GM18498 (cell line): ENCODE measurements around the gene DIP2C.
"Not testable (repeated sequence)": the region's sequence is repeated elsewhere in the genome, so short reads cannot be mapped to it uniquely, and the experiment has no call there.

ENCODE experiments used
- ATAC-seq: cut with Tn5 transposase; IDR thresholded peaks from one replicate; pipeline ENCODE4 v1.9.1; 2021; ENCODE audit warnings: mild to moderate bottlenecking, moderate library complexity; ENCODE audit not compliant: unreplicated experiment

DIP2C gene

DNA sequence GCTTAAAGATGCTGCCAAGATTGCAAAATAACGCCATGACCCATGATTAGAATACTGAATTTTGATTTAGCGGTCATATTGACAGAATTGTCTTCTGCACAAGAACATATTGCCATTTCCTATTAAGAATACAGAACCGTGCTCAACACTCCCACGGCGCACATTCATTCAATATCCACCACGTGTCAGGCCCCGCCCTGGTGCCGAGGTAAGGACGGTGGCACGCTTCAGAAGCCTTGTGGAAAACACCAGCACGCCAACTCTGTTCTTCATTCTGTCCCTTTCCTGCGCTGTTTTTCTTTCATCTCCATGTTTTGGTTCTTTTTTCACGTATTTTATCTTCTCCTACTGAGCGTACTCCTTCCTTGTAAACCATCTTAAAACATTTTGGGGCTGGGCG lies 364.9 kb downstream of the DIP2C start:
- ATAC-seq: no peak

DNA sequence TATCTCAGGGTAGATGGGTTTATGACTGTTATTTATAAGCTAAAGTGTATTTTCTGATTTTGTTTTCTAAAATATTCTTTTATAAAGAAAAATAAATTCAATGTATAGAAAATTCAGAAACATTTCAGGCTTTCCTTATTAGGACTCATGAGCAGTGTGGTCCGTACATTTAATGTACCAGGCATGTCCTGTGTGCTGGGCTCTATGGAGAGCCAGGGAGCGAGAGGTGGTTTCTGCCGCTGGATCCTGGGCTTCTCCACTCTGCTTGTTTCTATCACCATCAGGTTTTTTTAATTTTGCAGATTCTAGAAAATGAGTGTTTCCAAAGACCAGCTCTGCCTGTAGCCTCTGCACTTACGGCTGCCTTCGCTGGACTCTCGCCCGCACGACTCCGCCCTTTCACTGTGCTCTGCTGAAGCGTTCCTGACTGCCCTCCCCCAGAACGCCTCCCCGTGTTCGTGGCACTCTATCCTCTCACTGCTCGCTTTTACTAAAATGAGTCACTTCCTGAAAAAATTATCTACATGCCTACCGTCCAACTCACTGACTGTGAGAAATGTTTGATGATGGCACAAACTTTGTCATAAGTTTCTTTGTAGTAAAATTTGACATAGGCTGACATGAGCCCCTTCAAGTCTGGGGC lies 365.7 kb downstream of the DIP2C start:
- ATAC-seq: peak; percentile 98

DNA sequence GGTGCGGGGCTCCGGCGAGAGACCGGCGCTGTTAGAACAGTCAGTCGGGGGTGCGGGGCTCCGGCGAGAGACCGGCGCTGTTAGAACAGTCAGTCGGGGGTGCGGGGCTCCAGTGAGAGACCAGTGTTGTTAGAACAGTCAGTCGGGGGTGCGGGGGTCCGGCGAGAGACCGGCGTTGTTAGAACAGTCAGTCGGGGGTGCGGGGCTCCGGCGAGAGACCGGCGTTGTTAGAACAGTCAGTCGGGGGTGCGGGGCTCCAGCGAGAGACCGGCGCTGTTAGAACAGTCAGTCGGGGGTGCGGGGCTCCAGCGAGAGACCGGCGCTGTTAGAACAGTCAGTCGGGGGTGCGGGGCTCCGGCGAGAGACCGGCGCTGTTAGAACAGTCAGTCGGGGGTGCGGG lies 366.4 kb downstream of the DIP2C start:
- ATAC-seq: not testable (repeated sequence)

DNA sequence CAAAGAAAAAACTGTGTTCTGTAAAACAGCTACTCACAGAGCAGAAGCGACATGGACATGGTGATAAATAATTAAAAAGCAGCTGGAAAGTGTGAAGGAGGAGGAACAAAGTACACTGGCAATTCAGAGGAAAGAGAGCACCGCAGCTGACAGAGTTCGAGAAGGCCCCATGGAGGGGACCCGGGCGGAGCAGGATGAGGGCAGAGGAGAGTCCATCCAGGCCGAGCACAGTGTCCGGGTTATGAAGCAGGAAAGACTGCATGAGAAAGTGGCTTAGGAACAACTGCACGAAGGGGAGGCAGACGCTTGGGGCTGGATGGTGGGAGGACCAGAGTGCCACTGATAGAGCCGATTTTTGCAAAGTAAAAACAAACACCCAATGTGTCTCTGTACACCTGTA lies 368.7 kb downstream of the DIP2C start:
- no peak for ATAC-seq

DNA sequence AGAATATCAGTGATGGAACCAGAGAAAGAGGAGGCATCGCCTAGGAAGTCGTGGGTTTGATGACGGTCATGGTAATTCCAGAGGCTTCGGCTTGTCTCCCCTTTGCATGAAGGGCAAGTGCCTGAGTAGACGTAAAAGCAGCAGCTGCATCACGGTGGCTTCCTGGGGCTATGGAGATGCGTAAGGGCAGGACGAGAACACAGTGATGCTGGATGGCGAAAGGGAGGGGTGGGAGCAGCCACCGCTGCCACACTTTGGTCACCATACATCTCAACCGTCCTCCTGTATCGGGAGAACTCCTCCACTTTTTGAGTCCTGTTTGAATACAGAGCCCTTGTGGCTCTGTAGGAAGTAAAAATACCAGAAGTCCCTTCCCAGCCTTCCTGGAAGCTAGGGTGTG lies 371.5 kb downstream of the DIP2C start:
- no peak for ATAC-seq

DNA sequence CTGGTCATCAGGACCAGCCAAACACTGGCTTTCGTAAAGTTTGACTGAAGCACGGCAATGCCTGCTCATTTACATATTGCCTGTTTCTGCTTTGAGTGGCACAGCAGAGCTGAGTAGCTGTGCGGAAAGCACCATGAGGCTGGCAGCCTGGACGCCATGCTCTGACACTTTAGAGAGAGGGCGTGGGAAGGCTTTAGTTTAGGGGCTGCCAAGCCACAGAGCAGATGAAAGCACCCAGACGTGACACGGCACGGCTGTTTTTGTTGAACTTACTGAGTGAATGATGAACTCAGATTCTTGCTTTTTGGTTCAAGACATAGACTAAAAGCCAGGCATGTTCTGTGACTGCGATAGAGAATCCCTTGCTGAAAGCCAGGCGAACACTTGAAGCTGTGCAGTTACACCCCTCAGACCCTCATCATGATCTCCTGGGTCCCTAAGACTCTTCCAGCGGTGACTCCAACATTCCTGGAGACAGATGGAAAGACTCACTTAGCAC lies 372.1 kb downstream of the DIP2C start:
- peak; percentile 99 for ATAC-seq

DNA sequence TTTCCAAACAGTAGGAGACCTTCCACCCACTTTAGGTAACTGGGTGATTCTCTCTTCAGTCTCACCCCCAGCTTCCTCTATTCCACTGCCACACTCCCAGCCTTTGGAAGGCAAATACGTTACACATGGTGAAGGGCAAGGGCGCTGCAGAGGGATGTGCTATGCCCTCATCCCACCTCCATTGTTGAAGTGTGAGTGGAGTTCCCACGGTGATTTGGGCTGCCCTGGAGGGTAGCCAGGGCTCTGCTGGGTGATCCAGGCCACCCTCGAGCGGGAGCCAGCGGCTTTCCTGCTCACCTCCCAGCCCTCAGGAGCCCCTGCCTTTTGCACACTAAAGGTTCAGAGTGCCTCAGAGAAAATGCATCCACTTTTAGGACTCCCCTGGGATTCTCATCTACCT lies 373.1 kb downstream of the DIP2C start:
- ATAC-seq: no peak

DNA sequence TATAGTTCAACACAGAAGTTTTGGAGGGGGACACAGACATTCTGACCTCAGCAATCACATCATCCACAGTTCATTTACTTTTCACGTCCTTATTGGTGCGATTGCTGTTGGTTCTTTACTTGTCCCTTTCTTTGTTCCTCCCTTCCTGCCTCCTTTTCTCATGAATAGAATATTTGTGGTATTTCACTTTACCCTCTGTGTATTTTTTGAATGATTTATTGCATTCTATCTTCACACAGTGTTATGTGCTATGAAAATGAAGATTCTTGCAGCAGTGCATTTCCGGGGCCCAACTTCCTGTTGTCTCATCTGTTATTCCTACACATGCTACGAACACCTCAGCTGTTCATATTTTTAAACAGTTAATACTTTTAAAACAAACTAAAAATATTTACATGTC lies 374.6 kb downstream of the DIP2C start:
- ATAC-seq: no peak

DNA sequence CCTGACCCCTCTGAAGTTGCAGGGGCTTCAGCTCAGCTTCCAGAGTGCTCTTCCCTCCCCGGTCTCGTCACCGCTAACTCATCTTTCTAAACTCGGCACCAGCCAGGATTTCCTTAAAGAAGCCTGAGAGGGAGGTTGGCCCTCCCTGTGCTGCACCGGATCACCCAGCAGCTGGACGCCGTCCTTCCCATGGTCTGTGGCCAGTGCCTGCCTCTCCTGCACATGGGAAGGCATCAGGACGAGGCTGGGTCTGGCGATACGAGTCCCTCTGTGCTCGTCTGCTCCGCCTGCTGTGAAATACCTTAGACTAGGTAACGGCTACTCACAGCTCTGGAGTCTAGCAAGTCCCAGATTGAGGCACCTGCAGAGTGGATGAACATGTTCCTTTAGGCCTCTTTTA lies 375.1 kb downstream of the DIP2C start:
- no peak for ATAC-seq

DNA sequence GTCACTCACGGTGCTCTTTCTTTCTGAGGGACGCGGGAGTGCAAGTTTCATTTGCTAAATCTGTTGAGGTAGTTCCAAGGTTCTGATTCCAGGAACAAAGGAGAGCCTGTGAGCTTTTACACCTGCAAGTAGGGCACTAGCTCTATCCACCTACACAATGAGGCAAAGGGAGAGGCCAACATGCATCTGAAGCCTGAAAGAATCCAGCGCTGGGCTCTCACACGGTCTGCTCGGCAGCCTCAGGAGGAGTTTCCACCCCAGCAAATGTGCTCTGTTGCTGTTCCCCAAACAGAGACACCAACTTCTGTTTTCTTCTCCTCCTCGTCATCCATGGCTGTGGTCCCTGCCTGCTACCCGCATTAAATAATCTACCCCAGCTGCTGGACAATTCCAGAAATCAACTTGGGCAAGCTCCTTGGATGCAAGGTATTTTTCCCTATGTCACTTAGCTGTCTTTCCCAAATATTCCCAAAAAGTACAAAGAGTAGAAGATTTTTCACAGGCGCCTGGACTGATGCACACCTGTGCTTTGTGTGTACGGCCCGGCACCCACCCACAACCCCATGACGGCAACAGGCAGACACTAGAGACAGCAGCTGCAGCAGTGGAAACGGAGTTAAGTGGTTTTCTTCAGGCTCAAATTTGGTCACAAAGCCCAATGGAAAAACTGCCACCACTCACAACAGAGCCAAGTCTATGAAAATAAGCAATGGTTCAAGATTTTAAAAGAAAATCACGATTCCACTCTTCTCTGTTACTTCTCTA lies 377.4 kb downstream of the DIP2C start:
- no peak for ATAC-seq

DNA sequence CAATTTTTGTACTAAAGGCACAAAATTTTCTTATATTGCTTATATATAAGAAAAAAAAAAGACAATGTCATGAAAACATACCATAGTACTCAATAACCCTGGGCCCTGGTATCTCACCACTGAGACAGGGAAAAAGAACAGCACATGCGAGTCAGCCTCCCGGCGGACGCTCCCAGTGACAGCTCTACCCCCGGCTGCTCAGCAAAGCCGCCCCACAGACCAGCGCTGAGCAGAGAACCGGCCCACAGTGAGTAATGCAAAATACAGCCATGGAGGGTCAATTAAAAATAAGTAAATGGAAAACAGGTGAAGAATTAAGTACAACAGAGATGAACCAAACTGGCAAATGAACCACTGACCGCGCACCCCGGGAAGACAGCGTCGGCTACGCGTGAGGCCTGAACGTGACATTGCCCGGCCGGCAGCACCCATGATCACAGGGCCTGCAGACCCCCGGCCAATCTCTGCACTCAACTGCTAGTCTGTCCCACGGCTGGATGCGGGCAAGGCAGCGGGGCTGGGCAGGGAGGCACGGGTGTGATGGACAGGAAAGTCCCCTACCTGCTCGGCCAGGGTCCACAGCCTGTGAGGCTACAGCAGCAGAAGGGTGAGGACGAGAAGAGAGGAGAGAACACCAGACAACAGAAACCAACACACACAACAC lies 378.4 kb downstream of the DIP2C start:
- no peak for ATAC-seq

DNA sequence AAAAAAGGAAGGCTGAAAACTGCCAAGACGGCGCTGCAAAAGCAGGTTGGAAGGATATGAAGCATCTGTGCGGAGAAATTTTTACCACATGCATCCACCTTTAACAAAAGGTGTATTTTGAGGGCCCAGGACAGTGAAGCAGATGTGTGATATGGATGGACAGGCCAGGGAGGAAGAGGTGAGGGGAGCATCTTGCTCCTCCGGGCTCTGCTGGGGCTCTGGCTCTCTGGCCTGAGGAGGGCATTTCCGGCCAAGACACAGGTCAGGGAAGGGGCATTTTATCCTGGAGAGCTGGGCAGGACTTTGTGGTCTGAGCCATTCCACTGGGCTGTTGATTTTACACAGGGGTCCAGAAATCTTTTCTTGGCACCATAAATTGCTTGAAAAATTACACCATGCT lies 379.1 kb downstream of the DIP2C start:
- no peak for ATAC-seq

DNA sequence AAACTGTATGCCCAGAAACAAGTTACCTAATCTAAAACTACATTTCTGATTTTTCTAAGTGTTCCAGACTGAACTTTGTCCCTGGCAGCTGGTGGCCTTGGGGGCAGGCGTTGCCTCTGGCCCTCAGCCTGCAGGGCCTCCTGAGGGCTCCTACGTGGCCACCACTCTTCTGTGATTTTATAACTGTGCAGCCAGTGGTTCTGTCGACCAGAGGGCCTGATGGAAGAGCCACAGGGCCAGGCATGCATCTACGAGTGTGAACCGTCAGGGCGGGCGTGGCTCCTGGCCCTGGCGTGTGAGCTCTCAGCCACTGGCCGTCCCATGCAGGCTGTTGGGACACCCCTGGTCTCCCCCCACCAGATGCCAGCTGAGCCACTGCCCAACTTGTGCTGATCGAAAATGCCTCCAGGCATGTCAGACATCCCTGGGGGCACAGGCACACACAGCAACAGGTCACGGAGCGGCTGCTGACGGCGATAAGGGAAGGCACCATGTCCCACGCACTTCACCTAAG lies 380.8 kb downstream of the DIP2C start:
- ATAC-seq: no peak

DNA sequence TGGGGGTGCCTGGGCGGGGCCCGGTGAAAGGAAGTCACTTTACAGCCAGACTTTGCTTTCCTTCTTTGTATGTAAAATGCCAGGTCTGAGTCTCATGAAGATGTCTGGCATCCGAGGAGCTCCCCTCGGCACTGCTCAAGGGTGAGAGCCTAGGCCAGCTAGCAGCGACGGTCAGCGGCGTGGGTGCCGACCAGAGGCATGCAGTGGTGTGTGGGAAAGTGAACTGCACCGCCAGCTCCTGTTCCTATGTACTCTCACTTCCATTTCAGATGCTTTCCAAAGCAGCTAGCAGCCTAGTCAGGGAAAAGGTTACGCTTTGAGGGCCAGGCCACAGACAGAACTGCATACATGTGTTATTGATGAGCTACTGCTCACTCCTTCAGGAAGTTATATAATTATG lies 381.4 kb downstream of the DIP2C start:
- ATAC-seq: no peak

DNA sequence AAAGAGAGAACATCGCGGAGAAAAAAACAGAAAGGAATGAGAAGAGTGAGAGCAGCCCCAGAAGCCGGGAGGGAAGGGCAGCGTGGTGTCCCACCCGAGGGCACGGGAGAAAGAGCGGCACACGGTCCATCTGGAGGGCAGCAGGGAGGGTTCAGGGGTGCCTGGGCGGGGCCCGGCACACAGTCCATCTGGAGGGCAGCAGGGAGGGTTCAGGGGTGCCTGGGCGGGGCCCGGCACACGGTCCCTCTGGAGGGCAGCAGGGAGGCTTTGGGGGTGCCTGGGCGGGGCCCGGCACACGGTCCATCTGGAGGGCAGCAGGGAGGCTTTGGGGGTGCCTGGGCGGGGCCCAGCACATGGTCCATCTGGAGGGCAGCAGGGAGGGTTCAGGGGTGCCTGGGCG lies 381.8 kb downstream of the DIP2C start:
- ATAC-seq: no peak

DNA sequence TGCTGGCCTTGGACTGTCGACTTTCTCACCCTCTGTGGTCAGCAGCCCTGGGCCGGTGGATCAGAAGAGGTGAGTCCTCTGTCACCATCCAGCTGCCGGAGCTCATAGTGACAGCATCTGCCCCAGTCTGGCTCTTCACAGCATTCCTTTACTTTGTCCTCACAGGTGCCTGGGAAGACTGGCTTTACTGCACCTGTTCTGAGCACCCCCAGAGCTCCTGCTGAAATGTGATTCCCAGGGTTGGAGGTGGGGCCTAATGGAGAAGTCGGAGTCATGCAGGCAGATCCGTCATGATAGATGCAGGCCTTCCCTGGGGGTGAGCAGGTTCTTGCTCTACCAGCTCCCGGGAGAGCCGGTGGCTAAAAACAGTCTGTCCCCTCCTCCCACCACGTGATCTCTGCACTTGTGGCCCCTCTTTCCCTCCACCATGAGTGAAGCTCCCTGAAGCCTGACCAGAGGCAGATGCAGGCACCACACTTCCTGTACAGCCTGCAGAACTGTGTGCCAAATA lies 382.7 kb downstream of the DIP2C start:
- ATAC-seq: no peak

DNA sequence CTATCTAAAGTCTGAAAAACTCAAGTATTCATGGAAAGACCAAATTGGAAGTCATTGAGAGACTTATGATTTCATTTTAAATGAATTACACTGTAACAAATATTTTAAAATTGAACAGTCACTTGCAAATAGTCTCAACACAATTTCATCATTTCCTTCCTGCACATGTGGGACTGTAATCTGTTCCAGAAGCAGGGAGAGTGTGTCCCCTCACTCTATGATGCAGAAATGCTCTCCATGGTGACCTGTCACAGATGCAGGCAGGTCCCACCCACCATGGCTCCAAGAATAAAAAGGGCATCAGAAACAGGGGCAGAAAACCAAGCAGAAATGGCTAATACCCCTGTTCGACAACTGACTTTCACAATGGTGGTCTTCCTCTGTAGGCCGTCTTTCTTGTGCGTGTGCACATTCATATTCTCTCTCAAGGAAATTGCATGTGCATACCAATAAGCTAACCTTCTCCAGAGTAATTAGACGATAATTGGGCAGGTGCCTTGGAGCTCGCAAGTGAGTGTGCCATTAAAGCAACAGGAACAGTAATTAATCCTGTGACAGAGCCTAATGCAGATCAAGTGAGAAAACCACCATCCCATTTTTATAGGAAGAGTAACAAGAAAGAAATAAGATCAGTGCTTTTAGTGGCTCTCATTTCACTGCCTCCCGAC lies 383.3 kb downstream of the DIP2C start:
- ATAC-seq: no peak

DNA sequence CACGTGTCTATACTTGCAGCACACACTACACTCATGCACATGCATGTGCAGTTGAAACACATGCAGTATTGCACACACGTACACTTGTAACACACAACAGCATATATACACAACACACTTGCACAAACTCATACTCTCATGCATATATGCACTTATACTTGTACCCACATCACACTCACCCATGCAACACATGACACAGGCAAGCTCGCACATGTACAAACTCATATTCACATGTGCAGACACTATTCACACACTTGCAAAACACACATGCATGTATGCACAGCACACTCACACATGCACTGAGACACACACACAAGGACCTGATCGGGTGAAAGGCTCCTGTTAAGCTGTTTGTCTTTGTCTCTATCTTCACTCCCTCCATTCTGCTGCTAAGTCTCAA lies 384.4 kb downstream of the DIP2C start:
- no peak for ATAC-seq

DNA sequence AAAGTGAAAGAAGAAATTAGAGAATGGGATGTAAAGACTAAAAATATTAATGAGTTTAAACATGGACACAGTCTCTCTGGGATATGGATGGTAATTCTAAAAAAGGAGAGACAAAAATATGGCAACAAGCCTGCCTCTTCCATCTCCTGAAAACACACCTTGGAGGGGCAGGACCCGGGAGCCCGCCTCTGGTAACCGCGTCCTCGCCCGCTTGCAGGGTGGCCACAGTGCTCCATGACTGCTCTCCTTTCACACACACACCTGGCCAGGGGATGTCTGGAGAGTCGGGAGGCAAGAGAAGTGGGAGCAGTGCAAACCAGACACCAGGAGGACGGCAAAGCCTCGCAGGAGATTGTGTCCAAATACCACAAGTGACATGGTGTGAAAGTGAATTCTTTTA lies 387.9 kb downstream of the DIP2C start:
- no peak for ATAC-seq

DNA sequence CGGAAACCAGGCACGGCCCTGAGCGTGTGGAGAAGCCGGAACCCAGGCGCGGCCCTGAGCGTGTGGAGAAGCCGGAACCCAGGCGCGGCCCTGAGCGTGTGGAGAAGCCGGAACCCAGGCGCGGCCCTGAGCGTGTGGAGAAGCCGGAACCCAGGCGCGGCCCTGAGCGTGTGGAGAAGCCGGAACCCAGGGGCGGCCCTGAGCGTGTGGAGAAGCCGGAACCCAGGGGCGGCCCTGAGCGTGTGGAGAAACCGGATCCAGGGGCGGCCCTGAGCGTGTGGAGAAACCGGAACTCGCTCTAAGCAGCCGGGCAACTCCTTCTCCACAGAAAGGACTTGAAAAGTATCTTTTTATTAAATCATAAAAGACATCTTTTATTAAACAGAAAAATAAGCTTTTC lies 388.9 kb downstream of the DIP2C start:
- not testable (repeated sequence) for ATAC-seq

DNA sequence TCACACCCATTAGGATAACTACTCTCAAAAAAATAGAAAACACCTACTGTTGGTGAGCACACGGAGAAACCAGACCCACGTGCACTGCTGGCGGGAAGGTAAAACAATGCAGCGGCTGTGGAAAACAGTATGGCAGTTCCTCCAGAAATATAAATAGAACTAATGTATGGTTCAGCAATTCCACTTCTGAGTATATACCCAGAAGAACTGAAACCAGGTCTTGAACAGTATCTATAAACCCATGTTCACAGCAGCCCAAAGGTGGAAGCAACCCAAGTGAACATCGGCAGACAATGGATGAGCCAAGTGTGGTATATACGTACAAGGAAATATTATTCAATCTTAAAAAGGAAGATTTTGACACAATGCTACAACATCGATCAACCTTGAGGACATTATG lies 389.5 kb downstream of the DIP2C start:
- no peak for ATAC-seq
